Choroid plexus epithelial cell (primary cell): ENCODE measurements around the gene MGAT4A.

Experiments used
- DNase-seq: peaks from one replicate; pipeline ENCODE4 v3.0.0-alpha.2; 2010; ENCODE audit warnings: low read depth
- H3K4me3 ChIP-seq: 2 replicates; pipeline ENCODE4 v1.5.1; 2011; ENCODE audit warnings: low read depth, mild to moderate bottlenecking, control low read depth, low read length, moderate library complexity
- TF ChIP-seq, protein P1 (sequence below): conservative IDR thresholded peaks from 2 replicates; pipeline ENCODE4 v1.5.1; 2011; ENCODE audit warnings: low read depth, mild to moderate bottlenecking, control low read depth, inconsistent platforms, low read length, moderate library complexity

Gene MGAT4A

DNA sequence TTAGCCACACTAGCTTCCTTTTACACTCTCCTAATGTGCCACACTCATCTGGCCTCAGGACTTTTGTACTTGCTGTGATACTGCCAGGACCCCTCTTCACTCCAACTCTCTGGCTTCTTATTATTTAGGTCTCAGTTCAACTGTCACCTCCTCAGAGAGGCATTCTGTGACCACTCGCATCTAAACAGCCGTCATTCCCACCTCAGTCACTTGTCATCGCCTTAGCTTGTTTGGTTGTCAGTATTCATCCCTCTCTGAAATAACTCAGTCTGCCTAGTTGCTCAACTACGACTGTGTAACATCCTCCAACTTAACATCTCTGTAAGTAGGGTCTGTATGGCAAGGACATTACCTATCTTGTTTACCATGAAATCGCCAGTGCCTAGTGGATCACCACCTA, 27.2 kb downstream of the MGAT4A start:
- TF ChIP-seq, protein P1, sequence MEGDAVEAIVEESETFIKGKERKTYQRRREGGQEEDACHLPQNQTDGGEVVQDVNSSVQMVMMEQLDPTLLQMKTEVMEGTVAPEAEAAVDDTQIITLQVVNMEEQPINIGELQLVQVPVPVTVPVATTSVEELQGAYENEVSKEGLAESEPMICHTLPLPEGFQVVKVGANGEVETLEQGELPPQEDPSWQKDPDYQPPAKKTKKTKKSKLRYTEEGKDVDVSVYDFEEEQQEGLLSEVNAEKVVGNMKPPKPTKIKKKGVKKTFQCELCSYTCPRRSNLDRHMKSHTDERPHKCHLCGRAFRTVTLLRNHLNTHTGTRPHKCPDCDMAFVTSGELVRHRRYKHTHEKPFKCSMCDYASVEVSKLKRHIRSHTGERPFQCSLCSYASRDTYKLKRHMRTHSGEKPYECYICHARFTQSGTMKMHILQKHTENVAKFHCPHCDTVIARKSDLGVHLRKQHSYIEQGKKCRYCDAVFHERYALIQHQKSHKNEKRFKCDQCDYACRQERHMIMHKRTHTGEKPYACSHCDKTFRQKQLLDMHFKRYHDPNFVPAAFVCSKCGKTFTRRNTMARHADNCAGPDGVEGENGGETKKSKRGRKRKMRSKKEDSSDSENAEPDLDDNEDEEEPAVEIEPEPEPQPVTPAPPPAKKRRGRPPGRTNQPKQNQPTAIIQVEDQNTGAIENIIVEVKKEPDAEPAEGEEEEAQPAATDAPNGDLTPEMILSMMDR = no peak
- no peak overlapping the region for H3K4me3 ChIP-seq
- DNase-seq = no peak

DNA sequence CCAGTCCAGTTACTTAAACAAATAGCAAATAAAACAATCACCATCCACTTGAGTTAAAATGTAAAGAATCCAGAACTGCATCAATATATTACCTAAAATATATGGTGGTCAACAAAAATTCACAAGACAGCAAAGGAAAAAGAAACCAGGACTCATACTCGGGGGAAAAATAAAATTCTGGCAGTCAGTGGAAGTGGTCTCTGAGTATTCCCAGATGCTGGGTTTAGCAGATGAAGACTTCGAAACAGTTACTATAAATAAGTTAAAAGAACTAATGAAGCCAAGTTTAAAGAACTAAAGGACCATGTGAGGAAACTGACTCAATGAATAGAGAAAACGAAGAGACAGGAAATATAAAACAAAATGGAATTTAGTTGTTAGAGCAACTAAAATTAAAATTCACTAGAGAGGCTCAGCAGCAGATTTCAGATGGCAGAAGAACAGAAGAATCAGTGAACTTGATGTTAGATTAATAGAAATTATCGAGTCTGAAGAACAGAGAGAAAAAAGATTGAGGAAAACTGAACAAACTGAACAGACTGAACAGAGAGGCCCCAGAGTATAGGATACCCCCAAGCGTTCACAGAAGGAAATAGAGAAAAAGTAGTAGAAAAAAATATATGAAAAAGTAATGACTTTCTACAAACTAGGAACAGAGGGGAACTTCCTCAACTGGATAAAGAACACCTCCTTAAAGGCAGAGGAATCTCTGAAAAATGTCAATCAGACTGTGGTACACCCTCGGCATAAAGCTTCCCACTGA, 27.9 kb downstream of the MGAT4A start:
- TF ChIP-seq, protein P1 = no peak
- H3K4me3 ChIP-seq = no peak overlapping the region
- no peak for DNase-seq

DNA sequence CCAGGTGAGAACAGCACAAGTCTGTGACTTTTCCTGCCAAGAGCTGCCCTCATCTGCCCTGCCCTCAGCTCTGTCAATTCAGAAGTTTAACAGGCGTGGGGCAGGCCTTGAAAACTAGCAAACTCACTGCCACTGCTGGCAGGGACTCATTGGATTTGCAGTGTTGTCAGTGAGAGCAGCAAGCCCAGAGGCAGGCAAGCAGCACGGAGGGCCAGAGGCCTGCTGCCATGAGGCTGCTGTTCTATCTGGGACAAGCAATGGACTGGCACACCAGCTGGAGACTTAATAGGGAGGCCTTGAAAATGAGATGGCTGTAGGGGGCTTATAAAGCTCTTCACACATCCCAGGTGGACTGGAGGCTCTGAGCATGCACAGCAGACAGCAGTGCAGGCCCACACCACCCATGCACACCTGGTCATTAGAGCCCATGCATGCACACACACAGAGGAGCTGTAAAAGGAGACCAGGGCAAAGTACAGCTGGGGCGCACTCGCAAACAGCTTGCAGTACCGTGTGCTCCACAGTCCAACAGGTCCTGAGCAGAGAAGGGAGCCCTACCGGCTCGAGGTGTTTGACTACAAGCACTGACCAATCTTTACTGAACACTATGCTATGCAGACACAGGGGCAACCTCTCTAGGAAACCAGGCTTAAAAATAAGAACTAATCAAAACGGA, 28.7 kb downstream of the MGAT4A start:
- no peak overlapping the region for H3K4me3 ChIP-seq
- TF ChIP-seq, protein P1 = no peak
- no peak for DNase-seq

DNA sequence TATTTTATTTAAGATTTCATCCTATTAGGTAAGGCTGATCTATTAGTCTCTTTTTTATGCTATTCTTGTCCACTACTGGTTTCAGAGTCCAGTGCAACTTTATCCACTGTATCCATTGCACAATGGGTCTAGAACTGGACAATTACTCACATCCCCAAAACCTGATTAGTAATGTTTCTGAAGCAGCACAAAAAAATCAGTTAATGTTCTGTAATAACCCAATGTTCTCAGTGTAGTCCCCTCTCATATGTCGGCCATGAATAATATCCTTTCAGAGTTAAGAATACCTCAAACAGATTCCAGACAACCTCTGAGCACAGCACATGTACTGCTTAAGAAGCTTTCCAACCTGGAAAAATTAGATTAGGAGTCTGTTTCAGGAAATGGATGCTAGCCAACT, 29.7 kb downstream of the MGAT4A start:
- TF ChIP-seq, protein P1 = no peak
- no peak overlapping the region for H3K4me3 ChIP-seq
- no peak for DNase-seq

DNA sequence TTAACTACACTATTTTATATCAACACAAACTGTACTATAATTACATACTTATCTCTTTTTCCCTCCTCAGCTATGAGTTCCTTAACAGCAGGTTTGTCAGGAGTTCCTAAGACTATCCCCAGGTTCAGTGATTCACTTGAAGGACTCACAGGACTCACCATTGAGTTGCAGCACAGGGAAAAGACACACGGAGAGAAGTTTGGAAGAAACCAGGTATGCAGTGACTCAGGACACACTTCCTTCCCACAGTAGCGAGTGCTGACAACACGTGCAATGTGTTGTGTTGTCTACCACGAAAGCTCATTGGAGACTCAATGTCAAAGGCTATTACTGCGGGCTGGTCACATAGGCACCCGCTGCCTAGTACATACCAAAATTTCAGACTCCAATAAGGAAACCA, 32.0 kb downstream of the MGAT4A start:
- TF ChIP-seq, protein P1 = no peak
- no peak for DNase-seq
- no peak overlapping the region for H3K4me3 ChIP-seq

DNA sequence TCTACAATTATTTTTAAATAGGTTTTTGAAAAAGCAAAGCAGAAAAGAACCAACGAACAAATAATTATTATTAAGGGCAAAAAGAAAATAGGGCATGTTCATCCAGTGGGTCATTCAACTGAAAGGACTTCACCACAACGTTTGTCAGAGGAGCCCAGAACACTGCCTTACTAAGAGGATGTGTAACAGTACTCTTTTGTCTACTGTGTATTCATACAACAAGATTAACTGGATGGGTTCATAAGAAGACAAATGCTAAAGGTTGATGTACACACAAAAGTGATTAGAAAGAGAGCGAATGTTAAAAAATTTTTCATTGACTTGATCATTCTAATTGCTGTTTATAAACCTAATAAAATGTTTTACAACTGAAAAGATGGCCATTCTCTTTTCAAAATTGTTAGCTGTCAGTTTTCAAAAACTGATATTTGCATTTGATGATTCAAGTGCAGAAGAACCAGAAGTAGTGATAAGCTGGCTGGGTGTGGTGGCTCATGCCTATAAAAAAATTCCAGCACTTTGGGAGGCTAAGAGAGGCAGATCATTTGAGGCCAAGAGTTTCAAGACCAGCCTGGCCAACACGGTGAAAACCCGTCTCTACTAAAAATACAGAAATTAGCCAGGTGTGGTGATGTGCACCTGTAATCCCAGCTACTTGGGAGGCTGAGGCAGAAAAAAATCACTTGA, 33.1 kb downstream of the MGAT4A start:
- no peak overlapping the region for H3K4me3 ChIP-seq
- no peak for DNase-seq
- TF ChIP-seq, protein P1 = no peak

DNA sequence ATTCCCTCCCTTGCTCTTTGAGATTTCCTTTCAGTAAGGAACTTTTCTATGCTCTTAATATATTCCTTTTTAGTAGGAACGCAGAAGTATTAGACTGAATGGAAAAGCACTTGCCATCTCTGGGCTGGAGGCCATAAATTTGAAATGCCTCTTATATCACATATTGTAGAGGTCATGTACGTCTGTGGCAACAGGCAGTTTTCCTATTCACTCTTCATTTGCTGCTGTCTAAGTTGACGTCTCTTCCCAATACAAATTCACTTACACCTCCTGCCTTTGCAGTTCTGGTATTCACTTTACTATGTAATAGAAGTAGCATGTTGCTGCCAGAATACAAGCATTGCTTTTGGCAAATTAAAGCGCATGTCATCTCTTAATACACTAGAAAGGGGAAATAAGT, 34.7 kb downstream of the MGAT4A start:
- TF ChIP-seq, protein P1 = no peak
- H3K4me3 ChIP-seq = no peak overlapping the region
- no peak for DNase-seq
